Gastroesophageal sphincter (tissue), 3 donors: ENCODE measurements around the gene ZBTB7C.

Experiments
- CTCF ChIP-seq, 4 experiments: fragments of 200-600 bp in 2 of 4; fragments of 450-650 bp in 2 of 4; sonication (generic) in 1 of 4; IDR thresholded peaks; one replicate each; pipeline ENCODE4 v1.5.1; 2017 to 2019; ENCODE audit warnings: antibody characterized with exemption in 4 of 4, mild to moderate bottlenecking in 2 of 4, moderate library complexity in 2 of 4
- EP300 ChIP-seq: sonication (generic); formaldehyde crosslinking; IDR thresholded peaks from one replicate; pipeline ENCODE4 v1.6.1; 2017; ENCODE audit warnings: antibody characterized with exemption, mild to moderate bottlenecking
- POLR2A ChIP-seq, 2 donors: fragments of 450-650 bp; IDR thresholded peaks; one replicate each; pipeline ENCODE4 v1.6.1; 2017; ENCODE audit warnings: antibody characterized with exemption in 2 of 2, mild to moderate bottlenecking in 2 of 2, moderate library complexity in 1 of 2
- POLR2AphosphoS5 ChIP-seq: sonication (generic); formaldehyde crosslinking; IDR thresholded peaks from one replicate; pipeline ENCODE4 v1.6.1; 2017; ENCODE audit warnings: antibody characterized with exemption

- TF ChIP-seq CTCF (IDR thresholded peaks at IDR 0.05) (no peak), POLR2A (IDR thresholded peaks at IDR 0.05) (no peak), EP300 (no peak), POLR2AphosphoS5 (no peak)
These were observed 416.9 kb downstream of the ZBTB7C start for GRCh38 chr18:47992266-47992665.
